Glutamatergic neuron (in vitro differentiated cells): ENCODE data around the gene PTAR1. TPM values are rescaled to one million over a fixed set of nuclear protein-coding genes. Genes with fewer than 3 reads are reported as not detected.
A peak's percentile ranks its signal among the peaks of the same experiment; 100 is the strongest.

Experiments
- DNase-seq: peaks from one replicate; pipeline ENCODE4 v3.0.0; 2022
- H3K27ac Mint-ChIP-seq: one replicate; pipeline ENCODE4 v1.8.0; 2020; ENCODE audit warnings: mild to moderate bottlenecking, mixed read lengths, inconsistent platforms; ENCODE audit not compliant: unreplicated experiment
- H3K27me3 Mint-ChIP-seq: one replicate; pipeline ENCODE4 v1.8.0; 2020; ENCODE audit warnings: mild to moderate bottlenecking, moderate library complexity, mixed read lengths, inconsistent platforms; ENCODE audit not compliant: unreplicated experiment
- H3K36me3 Mint-ChIP-seq: one replicate; pipeline ENCODE4 v1.8.0; 2020; ENCODE audit warnings: mild to moderate bottlenecking, mixed read lengths, inconsistent platforms; ENCODE audit not compliant: unreplicated experiment
- H3K4me1 Mint-ChIP-seq: one replicate; pipeline ENCODE4 v1.8.0; 2020; ENCODE audit warnings: mild to moderate bottlenecking, low read depth, mixed read lengths, inconsistent platforms; ENCODE audit not compliant: unreplicated experiment
- H3K4me3 Mint-ChIP-seq: one replicate; pipeline ENCODE4 v1.8.0; 2020; ENCODE audit warnings: mild to moderate bottlenecking, mixed read lengths, inconsistent platforms; ENCODE audit not compliant: unreplicated experiment
- H3K9me3 Mint-ChIP-seq: one replicate; pipeline ENCODE4 v1.8.0; 2020; ENCODE audit warnings: mild to moderate bottlenecking, moderate library complexity, mixed read lengths, inconsistent platforms; ENCODE audit not compliant: unreplicated experiment
- total RNA-seq: library from RNA; stranded (reverse); fragmentation: NEBNext Ultra II Directional; extraction: Animal tissue kit (Norgen Biotek cat#: 25700); gene quantifications from one replicate; pipeline ENCODE4 v1.2.1, GENCODE V29; 2021; ENCODE audit not compliant: unreplicated experiment
- TF ChIP-seq, protein P1 (sequence below): fragments of 200-600 bp; sonication (generic); IDR thresholded peaks from one replicate; pipeline ENCODE4 v1.5.0; 2021; ENCODE audit not compliant: partially characterized antibody, unreplicated experiment

The PTAR1 gene
- total RNA-seq, 1 donor from 2014 or later, result 49.9 TPM

DNA sequence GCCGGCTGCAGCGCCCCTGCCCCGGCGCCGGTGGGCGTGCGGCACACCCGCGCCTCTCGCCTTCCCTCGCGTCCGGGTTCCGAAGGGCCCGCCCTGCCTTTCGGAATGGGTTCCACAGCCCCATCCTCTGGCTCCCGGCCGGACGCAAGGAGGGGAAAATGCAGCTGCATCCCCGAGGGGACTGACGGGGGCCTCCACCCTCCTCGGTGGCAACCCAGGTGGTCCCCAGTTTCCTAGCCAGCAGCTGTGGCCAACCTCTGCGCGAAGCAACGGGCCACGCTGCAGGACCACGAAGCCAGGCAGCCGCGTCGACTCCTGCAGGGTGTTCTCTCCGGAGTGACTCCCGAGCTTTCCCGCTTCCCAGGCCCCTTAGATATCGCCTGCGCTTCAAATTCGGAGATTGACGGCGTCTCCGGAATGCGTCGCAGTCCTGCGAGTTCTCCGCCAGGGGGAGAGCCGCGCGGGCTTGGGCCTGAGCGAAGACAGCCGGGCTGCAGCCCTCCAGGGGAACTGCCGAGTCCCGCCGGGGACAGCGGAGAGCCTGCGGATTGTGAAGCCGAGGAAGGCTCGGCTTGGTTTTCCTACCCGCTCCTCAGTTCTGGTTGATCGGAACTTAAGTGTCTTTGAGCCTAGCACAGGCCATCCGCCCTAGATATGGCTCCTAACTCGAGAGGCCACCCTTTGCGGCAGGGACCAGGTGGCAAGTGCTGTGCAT, 87.1 kb downstream of the PTAR1 start:
- Mint-ChIP-seq H3K27ac (no peak overlapping the region), H3K9me3 (peaks cover 5% of the 10 kb centered on the region), H3K4me3 (peak overlapping the region; percentile 81), H3K27me3 (no peaks in the 10 kb centered on the region), H3K4me1 (peaks cover 14% of the 10 kb centered on the region), H3K36me3 (no peaks in the 10 kb centered on the region)
- TF ChIP-seq, protein P1, sequence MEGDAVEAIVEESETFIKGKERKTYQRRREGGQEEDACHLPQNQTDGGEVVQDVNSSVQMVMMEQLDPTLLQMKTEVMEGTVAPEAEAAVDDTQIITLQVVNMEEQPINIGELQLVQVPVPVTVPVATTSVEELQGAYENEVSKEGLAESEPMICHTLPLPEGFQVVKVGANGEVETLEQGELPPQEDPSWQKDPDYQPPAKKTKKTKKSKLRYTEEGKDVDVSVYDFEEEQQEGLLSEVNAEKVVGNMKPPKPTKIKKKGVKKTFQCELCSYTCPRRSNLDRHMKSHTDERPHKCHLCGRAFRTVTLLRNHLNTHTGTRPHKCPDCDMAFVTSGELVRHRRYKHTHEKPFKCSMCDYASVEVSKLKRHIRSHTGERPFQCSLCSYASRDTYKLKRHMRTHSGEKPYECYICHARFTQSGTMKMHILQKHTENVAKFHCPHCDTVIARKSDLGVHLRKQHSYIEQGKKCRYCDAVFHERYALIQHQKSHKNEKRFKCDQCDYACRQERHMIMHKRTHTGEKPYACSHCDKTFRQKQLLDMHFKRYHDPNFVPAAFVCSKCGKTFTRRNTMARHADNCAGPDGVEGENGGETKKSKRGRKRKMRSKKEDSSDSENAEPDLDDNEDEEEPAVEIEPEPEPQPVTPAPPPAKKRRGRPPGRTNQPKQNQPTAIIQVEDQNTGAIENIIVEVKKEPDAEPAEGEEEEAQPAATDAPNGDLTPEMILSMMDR, result peak; percentile 97
- DNase-seq, result peak; percentile 95

- Mint-ChIP-seq H3K27me3 (no peaks in the 10 kb centered on the region), H3K4me1 (peaks cover 14% of the 10 kb centered on the region), H3K36me3 (no peaks in the 10 kb centered on the region), H3K4me3 (peak within 1 kb of the TSS; percentile 88), H3K9me3 (peaks cover 5% of the 10 kb centered on the region), H3K27ac (peak within 1 kb of the TSS; percentile 67)
- DNase-seq, result peak; percentile 74
- TF ChIP-seq, protein P1, result no peak
Observed at GRCh38 chr9:69671879-69672595, 87.8 kb downstream of the PTAR1 start, which contains the start of gene APBA1. Gene APBA1 (minus strand): TSS chr9:69672371.

GRCh38 chr9:69671311-69671878, 88.4 kb downstream of the PTAR1 start:
- Mint-ChIP-seq H3K27ac (peak overlapping the region; percentile 67), H3K9me3 (peaks cover 5% of the 10 kb centered on the region), H3K4me1 (peaks cover 14% of the 10 kb centered on the region), H3K27me3 (no peaks in the 10 kb centered on the region), H3K4me3 (peak overlapping the region; percentile 88), H3K36me3 (no peaks in the 10 kb centered on the region)
- TF ChIP-seq, protein P1, result no peak
- DNase-seq, result no peak

GRCh38 chr9:69667306-69667705, 92.5 kb downstream of the PTAR1 start:
- no peak overlapping the region for H3K27ac Mint-ChIP-seq
- TF ChIP-seq, protein P1, result no peak
- no peaks in the 10 kb centered on the region for H3K27me3 Mint-ChIP-seq
- no peaks in the 10 kb centered on the region for H3K36me3 Mint-ChIP-seq
- H3K9me3 Mint-ChIP-seq, result peaks cover 5% of the 10 kb centered on the region
- H3K4me3 Mint-ChIP-seq, result no peak overlapping the region
- peaks cover 9% of the 10 kb centered on the region for H3K4me1 Mint-ChIP-seq
- DNase-seq, result no peak
